Thyroid gland (tissue), 4 donors: ENCODE data around the gene BEND4. TPM values are rescaled to one million over a fixed set of nuclear protein-coding genes. Genes with fewer than 3 reads are reported as not detected.

Experiments used
- DNase-seq, 2 donors: peaks; one replicate each; pipeline ENCODE4 v3.0.0-alpha.2; 2019
- H3K27ac ChIP-seq, 3 donors: fragments of 200-600 bp; sonication (generic); 1 replicate in 2 of 3; 2 replicates in 1 of 3; pipeline ENCODE4 v1.5.1; 2016 to 2019; ENCODE audit warnings: mild to moderate bottlenecking in 1 of 3, moderate library complexity in 1 of 3
- H3K27me3 ChIP-seq: fragments of 200-600 bp; sonication (generic); one replicate; pipeline ENCODE4 v1.5.1; 2019
- H3K36me3 ChIP-seq, 2 donors: fragments of 200-600 bp; sonication (generic); one replicate each; pipeline ENCODE4 v1.5.1; 2016 to 2019
- H3K4me1 ChIP-seq, 2 donors: fragments of 200-600 bp; sonication (generic); one replicate each; pipeline ENCODE4 v1.5.1; 2017 to 2019
- H3K4me3 ChIP-seq, 3 donors: fragments of 200-600 bp; sonication (generic); replicated peaks in 1 of 3; 1 replicate in 2 of 3; 2 replicates in 1 of 3; pipeline ENCODE4 v1.5.1; 2016; ENCODE audit warnings: mild to moderate bottlenecking in 1 of 3
- H3K9me3 ChIP-seq: fragments of 200-600 bp; sonication (generic); one replicate; pipeline ENCODE4 v1.5.1; 2017
- POLR2A ChIP-seq, 2 donors: fragments of 450-650 bp; IDR thresholded peaks; one replicate each; pipeline ENCODE4 v1.6.1; 2017; ENCODE audit warnings: antibody characterized with exemption in 2 of 2, mild to moderate bottlenecking in 2 of 2, moderate library complexity in 1 of 2
- WGBS, 2 donors: methylation state at CpG; one replicate each; pipeline ENCODE4 v1.1.5; 2017; 5-methylcytosine and 5-hydroxymethylcytosine counted together
- intact Hi-C: fragments of 100-400 bp; cut with DNase I; formaldehyde crosslinking; loops from one replicate; pipeline ENCODE4 v1.15.1; 2023
- total RNA-seq, 4 donors: library from RNA; depleted of rRNA; stranded (reverse); fragments of >200 nt; gene quantifications; one replicate each; pipeline ENCODE4 v1.2.3, GENCODE V29; 2016
- TF ChIP-seq, protein P1 (sequence below), 6 experiments: fragments of 200-600 bp in 3 of 6; fragments of 450-650 bp in 3 of 6; sonication (generic) in 3 of 6; IDR thresholded peaks; one replicate each; pipeline ENCODE4 v1.5.1; 2016 to 2019; ENCODE audit warnings: antibody characterized with exemption in 6 of 6, mild to moderate bottlenecking in 2 of 6, inconsistent platforms in 1 of 6, moderate library complexity in 1 of 6

The BEND4 gene
- total RNA-seq, 4 donors from 2014 or later: 0.13 TPM; not detected in 3

DNA sequence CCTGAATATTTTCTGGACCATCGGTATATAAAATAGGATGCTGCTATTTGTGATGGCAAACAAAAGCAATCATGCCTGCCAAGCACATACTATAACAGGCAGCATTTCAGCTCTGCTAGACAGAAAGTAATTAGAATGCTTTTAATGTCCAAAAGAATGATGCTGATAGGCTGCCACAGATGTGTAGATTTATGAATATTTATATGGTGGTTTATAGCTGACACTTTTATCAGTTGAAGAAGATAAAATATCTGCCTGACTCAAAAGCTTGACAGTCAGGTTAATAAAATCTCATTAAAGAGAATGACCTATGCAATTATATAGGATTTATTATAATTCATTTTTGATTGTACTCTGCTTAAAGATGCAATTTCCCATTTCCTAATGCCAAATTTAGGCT is 4.0 kb downstream of the BEND4 start:
- Histone ChIP-seq H3K27me3 (peaks cover 24% of the 10 kb centered on the region), H3K4me1 (peaks cover 13 to 19% of the 10 kb centered on the region in 2 donors), H3K9me3 (no peaks in the 10 kb centered on the region), H3K4me3 (no peak overlapping the region), H3K27ac (no peak overlapping the region), H3K36me3 (no peaks in the 10 kb centered on the region)
- intact Hi-C loops: no loop called here
- TF ChIP-seq, protein P1, sequence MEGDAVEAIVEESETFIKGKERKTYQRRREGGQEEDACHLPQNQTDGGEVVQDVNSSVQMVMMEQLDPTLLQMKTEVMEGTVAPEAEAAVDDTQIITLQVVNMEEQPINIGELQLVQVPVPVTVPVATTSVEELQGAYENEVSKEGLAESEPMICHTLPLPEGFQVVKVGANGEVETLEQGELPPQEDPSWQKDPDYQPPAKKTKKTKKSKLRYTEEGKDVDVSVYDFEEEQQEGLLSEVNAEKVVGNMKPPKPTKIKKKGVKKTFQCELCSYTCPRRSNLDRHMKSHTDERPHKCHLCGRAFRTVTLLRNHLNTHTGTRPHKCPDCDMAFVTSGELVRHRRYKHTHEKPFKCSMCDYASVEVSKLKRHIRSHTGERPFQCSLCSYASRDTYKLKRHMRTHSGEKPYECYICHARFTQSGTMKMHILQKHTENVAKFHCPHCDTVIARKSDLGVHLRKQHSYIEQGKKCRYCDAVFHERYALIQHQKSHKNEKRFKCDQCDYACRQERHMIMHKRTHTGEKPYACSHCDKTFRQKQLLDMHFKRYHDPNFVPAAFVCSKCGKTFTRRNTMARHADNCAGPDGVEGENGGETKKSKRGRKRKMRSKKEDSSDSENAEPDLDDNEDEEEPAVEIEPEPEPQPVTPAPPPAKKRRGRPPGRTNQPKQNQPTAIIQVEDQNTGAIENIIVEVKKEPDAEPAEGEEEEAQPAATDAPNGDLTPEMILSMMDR (IDR thresholded peaks at IDR 0.05): no peak
- no peak for TF ChIP-seq POLR2A (IDR thresholded peaks at IDR 0.05)
- no peak for DNase-seq
- 66 to 90% methylated on average over 1 of the region's 1 CpG for WGBS, 2 donors

DNA sequence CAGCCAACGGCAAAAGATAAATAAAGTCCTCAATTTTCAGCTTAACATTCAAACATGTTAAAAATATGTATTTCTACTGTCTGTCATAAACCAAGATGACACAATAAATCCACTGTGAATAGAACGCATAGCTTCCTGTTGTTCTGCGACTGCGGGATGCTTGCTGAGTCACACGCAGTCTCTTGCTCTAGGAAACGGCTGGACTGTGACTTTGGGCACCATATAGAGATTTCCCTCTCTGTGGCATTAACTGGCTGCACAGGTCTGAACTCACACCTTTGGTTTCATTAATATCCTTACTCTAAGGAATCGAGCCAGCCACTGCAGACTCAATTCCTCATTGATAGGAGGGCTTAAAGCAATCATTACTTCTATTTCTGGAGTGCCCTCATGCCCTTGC is 8.4 kb downstream of the BEND4 start:
- Histone ChIP-seq H3K4me3 (no peak overlapping the region), H3K27me3 (peaks cover 2% of the 10 kb centered on the region), H3K4me1 (no peaks in the 10 kb centered on the region), H3K9me3 (no peaks in the 10 kb centered on the region), H3K27ac (no peak overlapping the region), H3K36me3 (no peaks in the 10 kb centered on the region)
- no peak for DNase-seq
- TF ChIP-seq, protein P1 (IDR thresholded peaks at IDR 0.05): no peak
- no peak for TF ChIP-seq POLR2A (IDR thresholded peaks at IDR 0.05)
- intact Hi-C loops: no loop called here
- 78 to 90% methylated on average over 7 of the region's 7 CpGs for WGBS, 2 donors

GRCh38 chr4:42142591-42142990 is 9.9 kb downstream of the BEND4 start:
- TF ChIP-seq, protein P1 (IDR thresholded peaks at IDR 0.05): no peak
- TF ChIP-seq POLR2A (IDR thresholded peaks at IDR 0.05): no peak
- no peaks in the 10 kb centered on the region for H3K9me3 ChIP-seq
- no peak overlapping the region for H3K27ac ChIP-seq
- 69 to 78% methylated on average over 4 of the region's 4 CpGs for WGBS, 2 donors
- no peak overlapping the region for H3K4me3 ChIP-seq
- intact Hi-C loops: no loop called here
- H3K27me3 ChIP-seq: no peaks in the 10 kb centered on the region
- DNase-seq: no peak
- H3K36me3 ChIP-seq: no peaks in the 10 kb centered on the region
- H3K4me1 ChIP-seq: no peaks in the 10 kb centered on the region

- H3K4me3 ChIP-seq: no peak overlapping the region
- intact Hi-C loops: no loop called here
- H3K27ac ChIP-seq: no peak overlapping the region
- H3K27me3 ChIP-seq: no peaks in the 10 kb centered on the region
- 69 to 72% methylated on average over 3 of the region's 3 CpGs for WGBS, 2 donors
- no peaks in the 10 kb centered on the region for H3K9me3 ChIP-seq
- no peak for DNase-seq
- TF ChIP-seq, protein P1 (IDR thresholded peaks at IDR 0.05): no peak
- TF ChIP-seq POLR2A (IDR thresholded peaks at IDR 0.05): no peak
- no peaks in the 10 kb centered on the region for H3K4me1 ChIP-seq
- H3K36me3 ChIP-seq: no peaks in the 10 kb centered on the region
These were observed 16.1 kb downstream of the BEND4 start for GRCh38 chr4:42136371-42136770.

DNA sequence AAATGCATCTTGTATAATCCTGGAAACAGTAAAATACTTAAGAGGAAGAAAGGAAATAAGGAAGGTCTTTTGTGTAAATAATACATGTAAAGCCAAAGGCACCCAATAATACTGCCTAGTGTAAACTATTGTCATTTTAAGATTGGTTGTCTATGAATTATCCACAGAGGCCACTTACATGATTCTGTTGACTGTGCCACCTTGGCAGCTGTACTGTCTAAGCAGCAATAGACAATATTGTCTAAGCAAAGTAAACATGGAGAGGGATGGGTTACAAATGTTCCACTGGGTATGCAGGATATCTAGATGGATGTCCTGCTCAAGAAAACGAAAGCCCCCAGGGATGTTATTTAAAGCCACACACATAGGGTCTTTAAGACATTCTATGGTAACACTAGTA is 19.4 kb downstream of the BEND4 start:
- H3K4me1 ChIP-seq: no peaks in the 10 kb centered on the region
- WGBS, 2 donors: 75 to 77% methylated on average over 1 of the region's 1 CpG
- H3K27ac ChIP-seq: no peak overlapping the region
- no peak for TF ChIP-seq POLR2A (IDR thresholded peaks at IDR 0.05)
- TF ChIP-seq, protein P1 (IDR thresholded peaks at IDR 0.05): no peak
- intact Hi-C loops: no loop called here
- H3K36me3 ChIP-seq: no peaks in the 10 kb centered on the region
- no peaks in the 10 kb centered on the region for H3K27me3 ChIP-seq
- no peak overlapping the region for H3K4me3 ChIP-seq
- no peak for DNase-seq
- H3K9me3 ChIP-seq: no peaks in the 10 kb centered on the region
